ENCODE measurements around the gene YBEY.

Gene YBEY

GRCh38 chr21:46328151-46328550 lies 42.0 kb downstream of the YBEY start:
- Histone ChIP-seq H3K9ac (ENCODE audit: insufficient read length, low read depth) (no peak overlapping the region), H3K4me3 (ENCODE audit: insufficient read length, low read depth) (no peak overlapping the region), H3K9me3 (ENCODE audit: insufficient read depth, low read length) (no peaks in the 10 kb centered on the region), H3K4me1 (ENCODE audit: insufficient read depth, insufficient read length) (peaks cover 4% of the 10 kb centered on the region), H3K36me3 (ENCODE audit: insufficient read depth, insufficient read length, low read length) (peaks cover 62% of the 10 kb centered on the region), H3K27me3 (ENCODE audit: insufficient read depth, insufficient read length) (no peaks in the 10 kb centered on the region)
- DNase-seq (ENCODE audit: low read depth, low spot score) = no peak
- TF ChIP-seq ZNF274 (IDR thresholded peaks at IDR 0.05; ENCODE audit: low read depth, low read length) (no peak), YY1 (IDR thresholded peaks at IDR 0.05; ENCODE audit: insufficient read depth, insufficient read length) (no peak), SUZ12 (IDR thresholded peaks at IDR 0.05; ENCODE audit: extremely low read depth, insufficient read depth, insufficient read length) (no peak)

GRCh38 chr21:46329796-46330195 lies 43.7 kb downstream of the YBEY start:
- no peak for TF ChIP-seq ZNF274 (IDR thresholded peaks at IDR 0.05; ENCODE audit: low read depth, low read length)
- TF ChIP-seq YY1 (IDR thresholded peaks at IDR 0.05; ENCODE audit: insufficient read depth, insufficient read length) = no peak
- no peak for TF ChIP-seq SUZ12 (IDR thresholded peaks at IDR 0.05; ENCODE audit: extremely low read depth, insufficient read depth, insufficient read length)
- Histone ChIP-seq H3K4me1 (ENCODE audit: insufficient read depth, insufficient read length) (peaks cover 4% of the 10 kb centered on the region), H3K9me3 (ENCODE audit: insufficient read depth, low read length) (no peaks in the 10 kb centered on the region), H3K36me3 (ENCODE audit: insufficient read depth, insufficient read length, low read length) (peaks cover 70% of the 10 kb centered on the region), H3K9ac (ENCODE audit: insufficient read length, low read depth) (no peak overlapping the region), H3K27me3 (ENCODE audit: insufficient read depth, insufficient read length) (no peaks in the 10 kb centered on the region), H3K4me3 (ENCODE audit: insufficient read length, low read depth) (no peak overlapping the region)
- DNase-seq (ENCODE audit: low read depth, low spot score) = no peak

GRCh38 chr21:46334351-46335140 lies 48.4 kb downstream of the YBEY start:
- H3K36me3 ChIP-seq (ENCODE audit: insufficient read depth, insufficient read length, low read length) = peaks cover 82% of the 10 kb centered on the region
- no peaks in the 10 kb centered on the region for H3K4me1 ChIP-seq (ENCODE audit: insufficient read depth, insufficient read length)
- H3K27me3 ChIP-seq (ENCODE audit: insufficient read depth, insufficient read length) = no peaks in the 10 kb centered on the region
- DNase-seq (ENCODE audit: low read depth, low spot score) = no peak
- H3K9me3 ChIP-seq (ENCODE audit: insufficient read depth, low read length) = no peaks in the 10 kb centered on the region
- no peak overlapping the region for H3K9ac ChIP-seq (ENCODE audit: insufficient read length, low read depth)
- H3K4me3 ChIP-seq (ENCODE audit: insufficient read length, low read depth) = no peak overlapping the region
- TF ChIP-seq ZNF274 (IDR thresholded peaks at IDR 0.05; ENCODE audit: low read depth, low read length) (no peak), YY1 (IDR thresholded peaks at IDR 0.05; ENCODE audit: insufficient read depth, insufficient read length) (no peak), SUZ12 (IDR thresholded peaks at IDR 0.05; ENCODE audit: extremely low read depth, insufficient read depth, insufficient read length) (no peak)

- no peaks in the 10 kb centered on the region for H3K9me3 ChIP-seq (ENCODE audit: insufficient read depth, low read length)
- no peaks in the 10 kb centered on the region for H3K4me1 ChIP-seq (ENCODE audit: insufficient read depth, insufficient read length)
- no peaks in the 10 kb centered on the region for H3K27me3 ChIP-seq (ENCODE audit: insufficient read depth, insufficient read length)
- no peak for DNase-seq (ENCODE audit: low read depth, low spot score)
- no peak overlapping the region for H3K9ac ChIP-seq (ENCODE audit: insufficient read length, low read depth)
- no peak for TF ChIP-seq SUZ12 (IDR thresholded peaks at IDR 0.05; ENCODE audit: extremely low read depth, insufficient read depth, insufficient read length)
- no peak for TF ChIP-seq YY1 (IDR thresholded peaks at IDR 0.05; ENCODE audit: insufficient read depth, insufficient read length)
- no peak for TF ChIP-seq ZNF274 (IDR thresholded peaks at IDR 0.05; ENCODE audit: low read depth, low read length)
- peaks cover 75% of the 10 kb centered on the region for H3K36me3 ChIP-seq (ENCODE audit: insufficient read depth, insufficient read length, low read length)
- no peak overlapping the region for H3K4me3 ChIP-seq (ENCODE audit: insufficient read length, low read depth)
Measured at GRCh38 chr21:46336603-46337002, 50.5 kb downstream of the YBEY start.

- Histone ChIP-seq H3K27me3 (ENCODE audit: insufficient read depth, insufficient read length) (no peaks in the 10 kb centered on the region), H3K36me3 (ENCODE audit: insufficient read depth, insufficient read length, low read length) (peaks cover 57% of the 10 kb centered on the region), H3K4me3 (ENCODE audit: insufficient read length, low read depth) (no peak overlapping the region), H3K9ac (ENCODE audit: insufficient read length, low read depth) (no peak overlapping the region), H3K4me1 (ENCODE audit: insufficient read depth, insufficient read length) (no peaks in the 10 kb centered on the region), H3K9me3 (ENCODE audit: insufficient read depth, low read length) (no peaks in the 10 kb centered on the region)
- DNase-seq (ENCODE audit: low read depth, low spot score) = no peak
- no peak for TF ChIP-seq SUZ12 (IDR thresholded peaks at IDR 0.05; ENCODE audit: extremely low read depth, insufficient read depth, insufficient read length)
- no peak for TF ChIP-seq ZNF274 (IDR thresholded peaks at IDR 0.05; ENCODE audit: low read depth, low read length)
- TF ChIP-seq YY1 (IDR thresholded peaks at IDR 0.05; ENCODE audit: insufficient read depth, insufficient read length) = no peak
Measured at GRCh38 chr21:46340998-46341397, 54.9 kb downstream of the YBEY start.

GRCh38 chr21:46344219-46344915 lies 58.2 kb downstream of the YBEY start:
- Histone ChIP-seq H3K36me3 (ENCODE audit: insufficient read depth, insufficient read length, low read length) (peaks cover 59% of the 10 kb centered on the region), H3K9me3 (ENCODE audit: insufficient read depth, low read length) (no peaks in the 10 kb centered on the region), H3K27me3 (ENCODE audit: insufficient read depth, insufficient read length) (no peaks in the 10 kb centered on the region), H3K4me1 (ENCODE audit: insufficient read depth, insufficient read length) (no peaks in the 10 kb centered on the region), H3K4me3 (ENCODE audit: insufficient read length, low read depth) (no peak overlapping the region), H3K9ac (ENCODE audit: insufficient read length, low read depth) (no peak overlapping the region)
- no peak for TF ChIP-seq YY1 (IDR thresholded peaks at IDR 0.05; ENCODE audit: insufficient read depth, insufficient read length)
- TF ChIP-seq SUZ12 (IDR thresholded peaks at IDR 0.05; ENCODE audit: extremely low read depth, insufficient read depth, insufficient read length) = no peak
- TF ChIP-seq ZNF274 (IDR thresholded peaks at IDR 0.05; ENCODE audit: low read depth, low read length) = no peak
- DNase-seq (ENCODE audit: low read depth, low spot score) = no peak

- no peak for DNase-seq (ENCODE audit: low read depth, low spot score)
- H3K4me1 ChIP-seq (ENCODE audit: insufficient read depth, insufficient read length) = no peaks in the 10 kb centered on the region
- H3K4me3 ChIP-seq (ENCODE audit: insufficient read length, low read depth) = no peak overlapping the region
- no peak overlapping the region for H3K9ac ChIP-seq (ENCODE audit: insufficient read length, low read depth)
- peaks cover 64% of the 10 kb centered on the region for H3K36me3 ChIP-seq (ENCODE audit: insufficient read depth, insufficient read length, low read length)
- no peaks in the 10 kb centered on the region for H3K27me3 ChIP-seq (ENCODE audit: insufficient read depth, insufficient read length)
- H3K9me3 ChIP-seq (ENCODE audit: insufficient read depth, low read length) = no peaks in the 10 kb centered on the region
- no peak for TF ChIP-seq YY1 (IDR thresholded peaks at IDR 0.05; ENCODE audit: insufficient read depth, insufficient read length)
- TF ChIP-seq SUZ12 (IDR thresholded peaks at IDR 0.05; ENCODE audit: extremely low read depth, insufficient read depth, insufficient read length) = no peak
- no peak for TF ChIP-seq ZNF274 (IDR thresholded peaks at IDR 0.05; ENCODE audit: low read depth, low read length)
Measured at GRCh38 chr21:46345861-46346260, 59.7 kb downstream of the YBEY start.

Measured in NT2/D1 (cell line).